Esophagus muscularis mucosa (tissue), 4 donors: Measurements from ENCODE around the gene SLC10A7. TPM values are rescaled to one million over a fixed set of nuclear protein-coding genes. Genes with fewer than 3 reads are reported as not detected.

Source experiments
- DNase-seq: peaks from one replicate; pipeline ENCODE4 v3.0.0-alpha.2; 2017; ENCODE audit errors: extremely low spot score
- H3K27ac ChIP-seq, 4 donors: fragments of 200-600 bp; sonication (generic); replicated peaks in 1 of 4; 1 replicate in 3 of 4; 2 replicates in 1 of 4; pipeline ENCODE4 v1.5.1; 2016 to 2019; ENCODE audit warnings: mild to moderate bottlenecking in 1 of 4
- H3K27me3 ChIP-seq, 4 donors: fragments of 200-600 bp; sonication (generic); one replicate each; pipeline versions ENCODE4 v1.5.1 to v1.6.0; 2016 to 2019
- H3K36me3 ChIP-seq, 4 donors: fragments of 200-600 bp; sonication (generic); one replicate each; pipeline ENCODE4 v1.5.1; 2016 to 2019
- H3K4me1 ChIP-seq, 4 donors: fragments of 200-600 bp; sonication (generic); one replicate each; pipeline ENCODE4 v1.5.1; 2016 to 2019
- H3K4me3 ChIP-seq, 4 donors: fragments of 200-600 bp; sonication (generic); 1 replicate in 2 of 4; 2 replicates in 2 of 4; pipeline ENCODE4 v1.5.1; 2016 to 2019; ENCODE audit warnings: mild to moderate bottlenecking in 4 of 4, moderate library complexity in 1 of 4
- H3K9me3 ChIP-seq, 4 donors: fragments of 200-600 bp; sonication (generic); 1 replicate in 3 of 4; 2 replicates in 1 of 4; pipeline ENCODE4 v1.5.1; 2016 to 2019
- EP300 ChIP-seq: sonication (generic); formaldehyde crosslinking; IDR thresholded peaks from one replicate; pipeline ENCODE4 v1.6.1; 2017; ENCODE audit warnings: antibody characterized with exemption
- POLR2A ChIP-seq: fragments of 450-650 bp; IDR thresholded peaks from one replicate; pipeline ENCODE4 v1.6.1; 2017; ENCODE audit warnings: antibody characterized with exemption, moderate library complexity, mild to moderate bottlenecking, low read depth
- POLR2AphosphoS5 ChIP-seq, 2 donors: sonication (generic); formaldehyde crosslinking; IDR thresholded peaks; one replicate each; pipeline ENCODE4 v1.6.1; 2017; ENCODE audit warnings: antibody characterized with exemption in 2 of 2
- WGBS: methylation state at CpG from one replicate; pipeline ENCODE4 v1.1.5; 2018; 5-methylcytosine and 5-hydroxymethylcytosine counted together
- intact Hi-C: fragments of 100-400 bp; cut with DNase I; formaldehyde crosslinking; loops from one replicate; pipeline ENCODE4 v1.15.1; 2023
- total RNA-seq, 4 donors: library from RNA; depleted of rRNA; stranded (reverse); fragments of >200 nt; gene quantifications; one replicate each; pipeline versions ENCODE4 v1.1.0 to v1.2.1, GENCODE V29; 2016
- TF ChIP-seq, protein P1 (sequence below), 3 experiments: fragments of 200-600 bp in 2 of 3; fragments of 450-650 bp in 1 of 3; sonication (generic) in 2 of 3; IDR thresholded peaks; one replicate each; pipeline ENCODE4 v1.5.1; 2017 to 2019; ENCODE audit warnings: antibody characterized with exemption in 3 of 3, mild to moderate bottlenecking in 2 of 3, moderate library complexity in 1 of 3

SLC10A7 gene
- total RNA-seq, 4 donors from 2014 or later: 3.3 to 6.2 (median 5.7) TPM

DNA sequence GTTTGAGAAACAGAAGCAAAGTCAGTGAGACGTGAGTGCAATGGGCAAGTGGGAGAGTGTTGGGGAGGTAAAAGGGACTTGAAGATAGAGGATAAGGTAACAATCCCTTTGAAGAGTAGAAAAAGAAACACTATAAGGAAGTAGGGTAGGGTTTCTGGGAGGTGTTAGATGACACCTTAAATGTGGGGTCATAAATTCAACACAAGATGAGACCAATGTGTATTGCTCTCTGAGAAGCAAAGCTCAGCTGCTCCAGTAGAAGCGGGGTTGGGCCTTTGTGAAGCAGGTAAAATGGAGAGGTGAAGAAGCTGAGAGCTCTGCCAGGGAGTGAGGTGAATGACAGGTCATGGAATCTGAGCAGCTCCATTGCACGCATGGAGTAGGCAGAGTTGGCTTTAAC, 222.1 kb downstream of the SLC10A7 start:
- Histone ChIP-seq H3K36me3 (no peaks in the 10 kb centered on the region), H3K4me1 (no peaks in the 10 kb centered on the region), H3K9me3 (no peaks in the 10 kb centered on the region), H3K4me3 (no peak overlapping the region), H3K27me3 (no peaks in the 10 kb centered on the region), H3K27ac (no peak overlapping the region)
- DNase-seq: no peak
- TF ChIP-seq POLR2AphosphoS5 (IDR thresholded peaks at IDR 0.05): no peak
- no peak for TF ChIP-seq EP300
- TF ChIP-seq, protein P1, sequence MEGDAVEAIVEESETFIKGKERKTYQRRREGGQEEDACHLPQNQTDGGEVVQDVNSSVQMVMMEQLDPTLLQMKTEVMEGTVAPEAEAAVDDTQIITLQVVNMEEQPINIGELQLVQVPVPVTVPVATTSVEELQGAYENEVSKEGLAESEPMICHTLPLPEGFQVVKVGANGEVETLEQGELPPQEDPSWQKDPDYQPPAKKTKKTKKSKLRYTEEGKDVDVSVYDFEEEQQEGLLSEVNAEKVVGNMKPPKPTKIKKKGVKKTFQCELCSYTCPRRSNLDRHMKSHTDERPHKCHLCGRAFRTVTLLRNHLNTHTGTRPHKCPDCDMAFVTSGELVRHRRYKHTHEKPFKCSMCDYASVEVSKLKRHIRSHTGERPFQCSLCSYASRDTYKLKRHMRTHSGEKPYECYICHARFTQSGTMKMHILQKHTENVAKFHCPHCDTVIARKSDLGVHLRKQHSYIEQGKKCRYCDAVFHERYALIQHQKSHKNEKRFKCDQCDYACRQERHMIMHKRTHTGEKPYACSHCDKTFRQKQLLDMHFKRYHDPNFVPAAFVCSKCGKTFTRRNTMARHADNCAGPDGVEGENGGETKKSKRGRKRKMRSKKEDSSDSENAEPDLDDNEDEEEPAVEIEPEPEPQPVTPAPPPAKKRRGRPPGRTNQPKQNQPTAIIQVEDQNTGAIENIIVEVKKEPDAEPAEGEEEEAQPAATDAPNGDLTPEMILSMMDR (IDR thresholded peaks at IDR 0.05): no peak
- no peak for TF ChIP-seq POLR2A
- intact Hi-C loops: no loop called here
- WGBS: 96% methylated on average over 3 of the region's 3 CpGs

GRCh38 chr4:146294776-146295175, 227.0 kb downstream of the SLC10A7 start:
- TF ChIP-seq, protein P1 (IDR thresholded peaks at IDR 0.05): no peak
- TF ChIP-seq POLR2AphosphoS5 (IDR thresholded peaks at IDR 0.05) (no peak), EP300 (no peak)
- intact Hi-C loops: no loop called here

GRCh38 chr4:146292508-146292907, 229.2 kb downstream of the SLC10A7 start:
- 81% methylated on average over 2 of the region's 2 CpGs for WGBS
- Histone ChIP-seq H3K4me1 (no peaks in the 10 kb centered on the region), H3K9me3 (no peaks in the 10 kb centered on the region), H3K27me3 (no peaks in the 10 kb centered on the region), H3K27ac (no peak overlapping the region), H3K4me3 (no peak overlapping the region), H3K36me3 (peaks cover 0 to 5% (median 2%) of the 10 kb centered on the region in 4 donors)
- no peak for DNase-seq
- intact Hi-C loops: no loop called here
- TF ChIP-seq POLR2A (no peak), POLR2AphosphoS5 (IDR thresholded peaks at IDR 0.05) (no peak), EP300 (no peak)

More at GRCh38 chr4:146294776-146295175, 227.0 kb downstream of the SLC10A7 start:
- H3K27ac ChIP-seq: no peak overlapping the region
- no peaks in the 10 kb centered on the region for H3K9me3 ChIP-seq
- no peak for DNase-seq
- H3K4me1 ChIP-seq: no peaks in the 10 kb centered on the region
- no peaks in the 10 kb centered on the region for H3K27me3 ChIP-seq
- no peak overlapping the region for H3K4me3 ChIP-seq
- H3K36me3 ChIP-seq: peaks cover 0 to 3% (median 0%) of the 10 kb centered on the region in 4 donors
- 91% methylated on average over 2 of the region's 2 CpGs for WGBS

DNA sequence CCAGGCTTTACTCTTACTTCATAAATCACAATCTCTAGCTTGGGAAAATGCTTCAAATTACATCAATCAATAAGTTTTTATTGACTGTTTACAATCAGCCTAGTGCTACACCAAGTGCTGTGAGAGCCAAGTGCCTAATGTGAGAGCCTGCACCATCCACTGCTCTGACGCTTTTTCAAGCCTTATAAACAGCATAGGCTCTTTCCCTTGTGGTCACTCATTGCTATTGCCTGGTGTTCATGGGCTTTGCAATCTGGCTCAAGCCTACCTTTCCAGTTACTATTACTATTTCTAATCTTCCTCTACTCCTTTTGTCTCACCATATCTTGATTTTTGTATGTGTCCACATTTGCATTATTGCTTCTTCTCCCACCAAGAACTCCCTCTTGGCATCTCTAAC, 230.4 kb downstream of the SLC10A7 start:
- H3K27me3 ChIP-seq: no peaks in the 10 kb centered on the region
- intact Hi-C loops: no loop called here
- no peak overlapping the region for H3K4me3 ChIP-seq
- H3K4me1 ChIP-seq: no peaks in the 10 kb centered on the region
- H3K27ac ChIP-seq: no peak overlapping the region
- DNase-seq: no peak
- peaks cover 0 to 15% (median 4%) of the 10 kb centered on the region in 4 donors for H3K36me3 ChIP-seq
- H3K9me3 ChIP-seq: no peaks in the 10 kb centered on the region
- no peak for TF ChIP-seq EP300
- TF ChIP-seq POLR2A: no peak
- TF ChIP-seq POLR2AphosphoS5 (IDR thresholded peaks at IDR 0.05): no peak
- TF ChIP-seq, protein P1 (IDR thresholded peaks at IDR 0.05): no peak
- WGBS: 93% methylated on average over 1 of the region's 1 CpG

DNA sequence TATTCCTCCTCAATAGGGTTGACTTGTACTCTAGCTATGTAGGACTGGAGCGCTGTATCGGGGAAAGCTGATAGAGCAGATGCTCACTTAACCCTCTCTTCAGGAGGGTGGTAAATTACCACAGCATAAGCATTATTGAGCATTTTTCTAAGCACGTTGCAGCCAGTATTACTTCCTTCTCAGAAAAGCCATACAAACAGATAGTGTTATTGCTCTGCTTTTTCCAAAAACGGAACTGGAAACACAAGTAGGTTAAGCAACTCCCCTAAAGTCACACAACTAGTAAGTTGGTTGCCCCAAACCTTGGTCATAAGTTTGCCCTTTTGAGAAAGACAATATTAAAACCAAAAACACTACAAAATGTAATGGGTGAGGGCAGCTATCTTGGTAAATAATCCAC, 233.5 kb downstream of the SLC10A7 start:
- TF ChIP-seq, protein P1 (IDR thresholded peaks at IDR 0.05): no peak
- TF ChIP-seq POLR2A: no peak
- no peak for TF ChIP-seq EP300
- TF ChIP-seq POLR2AphosphoS5 (IDR thresholded peaks at IDR 0.05): no peak
- 74% methylated on average over 4 of the region's 4 CpGs for WGBS
- H3K36me3 ChIP-seq: peaks cover 0 to 15% (median 2%) of the 10 kb centered on the region in 4 donors
- H3K4me3 ChIP-seq: no peak overlapping the region
- no peaks in the 10 kb centered on the region for H3K9me3 ChIP-seq
- H3K27ac ChIP-seq: no peak overlapping the region
- no peaks in the 10 kb centered on the region for H3K27me3 ChIP-seq
- intact Hi-C loops: no loop called here
- H3K4me1 ChIP-seq: peaks cover 0 to 8% (median 4%) of the 10 kb centered on the region in 4 donors
- no peak for DNase-seq
